Erythroblast (primary cell): ENCODE measurements around the gene TRA2B.

Experiments
- GATA1 ChIP-seq: IDR thresholded peaks from 2 replicates; pipeline ENCODE4 v1.6.1; 2011; ENCODE audit warnings: low read depth, mild to moderate bottlenecking, control low read depth, low read length, moderate library complexity
- POLR2A ChIP-seq: IDR thresholded peaks from 2 replicates; pipeline ENCODE4 v1.6.1; 2011; ENCODE audit warnings: mild to moderate bottlenecking, low read length

DNA sequence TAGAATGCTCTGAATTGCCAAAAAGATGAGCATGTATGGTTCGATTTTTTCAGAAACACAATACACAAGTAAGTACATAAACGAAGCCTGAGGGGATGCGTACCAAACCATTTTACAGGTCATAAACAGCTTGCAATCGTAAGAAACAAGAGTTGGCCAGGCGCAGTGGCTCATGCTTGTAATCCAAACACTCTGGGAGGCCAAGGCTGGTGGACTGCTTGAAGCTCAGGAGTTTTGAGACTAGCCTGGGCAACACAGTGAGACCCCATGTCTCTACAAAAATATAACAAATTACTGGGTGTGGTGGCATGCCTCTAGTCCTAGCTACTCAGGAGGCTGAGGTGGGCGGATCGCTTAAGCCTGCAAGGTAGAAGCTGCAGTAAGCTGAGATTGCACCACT is 13.4 kb downstream of the TRA2B start:
- TF ChIP-seq POLR2A (no peak), GATA1 (no peak)
